ENCODE data around the gene MMS22L.
"Not testable (repeated sequence)": the region's sequence is repeated elsewhere in the genome, so short reads cannot be mapped to it uniquely, and the experiment has no call there.

MMS22L gene

DNA sequence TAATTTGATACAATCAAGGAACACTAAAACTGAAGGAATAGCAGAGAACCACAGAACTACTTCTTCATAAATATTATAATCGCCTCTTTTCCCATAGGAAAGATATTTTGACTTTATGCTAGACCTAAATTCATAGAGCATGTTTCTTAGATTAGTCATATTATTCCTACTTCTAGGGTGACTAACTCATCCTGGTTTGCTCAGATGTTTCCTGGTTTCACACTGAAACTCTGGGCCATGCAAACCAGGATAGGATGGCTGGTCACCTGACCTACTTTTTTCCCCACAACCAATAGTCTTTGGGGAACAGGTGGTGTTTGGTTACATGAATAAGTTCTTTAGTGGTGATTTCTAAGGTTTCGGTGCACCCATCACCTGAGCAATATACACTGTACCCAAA is 42.8 kb downstream of the MMS22L start:
- no peak for FAIRE-seq

DNA sequence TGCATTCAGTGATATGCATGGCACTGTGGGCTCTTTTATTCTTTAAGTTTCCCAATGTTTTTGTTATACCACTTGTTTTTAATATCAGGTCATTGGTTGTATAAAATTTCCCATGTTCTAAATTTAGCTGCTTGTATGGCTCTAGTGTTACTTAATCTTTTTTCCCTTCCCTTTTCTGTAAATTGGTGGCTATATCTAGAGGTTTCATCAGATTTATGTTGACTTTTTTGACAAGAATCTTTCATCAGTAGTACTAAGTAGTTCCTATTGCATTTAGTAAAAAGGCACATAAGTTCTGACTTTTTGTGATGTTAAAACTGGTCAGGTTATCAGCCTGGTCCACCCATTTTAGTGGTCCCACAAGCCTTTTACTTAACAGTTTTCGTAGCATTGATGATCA is 51.1 kb downstream of the MMS22L start:
- no peak for FAIRE-seq

DNA sequence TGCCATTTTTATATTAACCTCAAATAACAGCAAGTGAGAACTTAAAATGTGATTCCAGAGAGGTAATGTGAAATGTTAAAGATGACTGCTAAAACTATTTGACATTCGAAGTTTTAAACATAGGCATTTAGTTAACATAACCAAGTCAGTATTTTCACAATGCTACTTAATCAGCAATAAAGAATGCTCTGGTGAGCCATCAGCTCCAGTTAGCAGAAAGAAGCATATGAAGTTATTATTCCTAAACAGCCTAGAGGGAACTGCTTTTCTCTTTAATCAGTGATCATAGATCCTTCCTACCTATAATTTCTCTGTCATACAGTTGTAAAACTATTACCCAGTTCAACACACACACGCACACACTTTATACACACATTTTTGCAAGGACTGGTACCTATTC is 60.1 kb downstream of the MMS22L start:
- no peak for FAIRE-seq

DNA sequence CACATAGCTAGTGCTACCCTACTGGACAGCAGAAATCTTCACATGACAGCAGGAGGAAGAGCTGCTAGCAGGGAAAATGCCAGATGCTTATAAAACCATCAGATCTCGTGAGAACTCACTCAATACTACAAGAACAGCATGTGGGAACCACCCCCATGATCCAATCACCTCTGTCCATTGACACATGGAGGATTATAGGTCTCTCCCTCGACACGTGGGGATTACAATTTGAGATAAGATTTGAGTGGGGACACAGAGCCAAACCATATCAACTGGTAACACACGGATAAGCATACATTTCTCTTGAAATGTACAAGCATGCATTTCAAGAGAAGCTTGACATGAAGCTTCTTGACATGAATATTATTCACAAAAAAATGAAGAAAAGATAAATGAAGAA is 64.1 kb downstream of the MMS22L start:
- no peak for FAIRE-seq

DNA sequence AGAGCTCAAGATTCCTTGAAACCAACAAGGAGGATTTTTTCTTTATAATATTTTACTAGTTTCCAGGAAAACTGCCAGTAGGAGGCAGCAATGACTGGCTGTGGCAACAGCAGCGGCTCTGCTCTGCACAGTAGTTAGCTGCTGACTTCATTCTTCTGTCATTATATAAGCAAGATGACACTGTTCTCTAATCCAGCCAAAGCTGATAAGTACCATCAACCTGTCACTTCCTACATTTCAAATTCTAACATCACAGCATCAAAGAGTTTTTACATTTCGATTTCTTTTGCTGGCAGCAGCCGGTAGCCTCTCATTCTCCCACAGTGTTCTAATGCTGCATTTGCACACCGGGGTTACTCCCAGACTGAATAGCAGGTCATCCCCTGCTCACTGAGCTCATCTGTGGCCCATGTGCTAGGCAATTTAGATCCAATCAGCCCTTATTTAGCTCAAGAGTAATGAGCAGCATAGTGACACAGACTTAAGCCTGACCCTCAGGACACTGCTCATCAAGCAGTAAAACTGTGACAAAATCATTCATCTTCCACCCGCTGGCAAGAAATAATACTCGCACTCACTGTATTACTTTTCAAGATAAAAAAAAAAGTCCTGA is 67.8 kb downstream of the MMS22L start:
- no peak for FAIRE-seq

DNA sequence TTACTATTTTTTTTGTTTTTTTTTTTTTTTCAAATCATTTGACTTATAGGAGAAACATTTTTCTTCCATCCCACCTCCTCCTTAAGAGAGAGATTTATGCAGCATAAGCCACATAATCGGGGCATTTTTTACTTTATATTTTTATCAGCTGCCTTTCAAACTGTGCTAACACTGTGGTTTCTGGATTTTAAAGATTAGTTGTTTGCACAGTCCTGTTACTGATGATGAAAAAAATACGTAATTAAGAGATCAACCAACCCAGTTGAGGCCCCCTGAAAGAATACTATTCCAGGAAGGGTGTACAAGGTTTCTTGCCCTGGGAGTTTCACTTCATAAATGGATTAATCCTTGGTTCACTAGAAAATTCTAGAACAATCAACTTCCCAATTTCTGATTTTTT is 68.3 kb downstream of the MMS22L start:
- no peak for FAIRE-seq

GRCh38 chr6:97207383-97207782 is 75.6 kb downstream of the MMS22L start:
- FAIRE-seq, result no peak

GRCh38 chr6:97205966-97206365 is 77.0 kb downstream of the MMS22L start:
- FAIRE-seq, result no peak

GRCh38 chr6:97203343-97203742 is 79.7 kb downstream of the MMS22L start:
- FAIRE-seq, result no peak

- no peak for FAIRE-seq
Observed at GRCh38 chr6:97198046-97198565, 84.9 kb downstream of the MMS22L start.

GRCh38 chr6:97195117-97195516 is 87.9 kb downstream of the MMS22L start:
- no peak for FAIRE-seq

DNA sequence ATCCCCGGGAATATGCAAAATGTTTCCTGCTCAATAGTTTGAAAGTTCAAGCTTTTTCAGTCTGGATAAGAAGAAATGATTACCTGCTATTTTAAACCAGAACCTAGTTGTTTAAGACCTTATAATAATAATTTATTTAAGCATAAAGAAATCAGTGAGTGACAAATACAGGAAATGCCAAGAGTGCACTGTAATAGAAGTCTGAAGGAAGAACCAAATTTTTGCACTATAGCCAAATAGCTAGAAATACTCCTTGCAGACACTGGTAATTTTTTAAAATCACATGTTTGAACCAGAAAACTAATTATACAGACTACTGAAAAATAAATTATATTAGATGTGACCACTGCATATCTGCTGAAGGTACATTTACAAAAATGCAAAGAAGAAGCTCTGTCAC is 93.2 kb downstream of the MMS22L start:
- no peak for FAIRE-seq

DNA sequence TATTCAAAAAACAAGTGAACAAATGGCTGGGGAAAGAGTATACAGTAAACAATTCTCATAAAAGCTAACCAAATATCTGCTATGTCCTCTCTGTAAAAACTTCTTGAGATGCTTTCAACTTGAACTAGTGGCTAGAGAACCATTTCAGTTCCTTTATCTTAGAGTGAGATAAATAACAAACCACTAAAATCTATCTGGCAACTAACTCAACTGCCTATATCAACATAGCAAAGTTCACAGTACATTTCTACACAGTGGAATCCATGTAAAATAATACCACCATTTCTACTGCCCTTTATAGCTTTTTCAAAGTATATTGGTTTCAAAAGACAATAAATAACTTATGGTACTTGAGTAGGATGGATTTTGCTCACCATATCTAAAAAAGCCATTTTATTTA is 95.1 kb downstream of the MMS22L start:
- FAIRE-seq, result no peak

GRCh38 chr6:97186416-97186999 is 96.5 kb downstream of the MMS22L start:
- FAIRE-seq, result no peak

DNA sequence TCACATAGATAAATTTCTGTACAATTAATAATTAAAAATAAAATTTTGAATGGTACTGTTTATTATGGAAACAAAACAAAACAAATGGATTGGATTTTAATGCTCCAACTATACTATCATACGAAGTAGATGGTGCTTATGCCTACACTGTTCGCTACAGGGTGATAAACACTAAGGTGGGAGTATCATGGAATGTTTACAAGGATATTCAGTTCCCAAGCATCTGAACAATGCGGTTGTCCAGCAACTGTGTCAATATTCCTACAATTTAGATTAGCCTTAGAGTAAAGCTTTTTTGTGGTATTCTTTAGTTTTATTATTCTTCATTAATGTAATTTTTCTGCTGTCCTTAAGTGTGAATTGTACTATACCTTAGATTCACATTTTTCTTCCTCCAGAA is 105.1 kb downstream of the MMS22L start:
- FAIRE-seq, result no peak

- FAIRE-seq, result no peak
Observed at GRCh38 chr6:97176468-97176867, 106.5 kb downstream of the MMS22L start.

GRCh38 chr6:97175806-97176205 is 107.2 kb downstream of the MMS22L start:
- no peak for FAIRE-seq

DNA sequence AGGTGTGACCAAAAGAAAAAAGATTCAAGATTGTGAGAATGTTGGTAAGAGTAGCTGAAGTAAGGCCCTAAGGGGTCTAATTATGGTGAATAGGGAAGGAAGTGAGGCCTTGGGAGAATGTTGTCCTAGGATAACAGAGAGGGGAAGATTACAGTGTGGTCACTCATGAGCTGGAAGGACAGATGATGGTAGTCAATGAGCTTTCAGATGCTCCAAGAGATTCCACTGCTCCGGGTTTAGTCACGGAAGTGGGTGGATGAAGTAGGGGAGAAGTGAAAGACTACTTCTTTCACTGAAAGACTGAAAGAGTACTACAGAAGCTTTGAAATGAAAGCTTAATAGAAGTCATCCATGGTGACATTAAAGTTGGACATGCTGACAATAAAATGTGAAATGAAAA is 108.5 kb downstream of the MMS22L start:
- FAIRE-seq, result no peak

DNA sequence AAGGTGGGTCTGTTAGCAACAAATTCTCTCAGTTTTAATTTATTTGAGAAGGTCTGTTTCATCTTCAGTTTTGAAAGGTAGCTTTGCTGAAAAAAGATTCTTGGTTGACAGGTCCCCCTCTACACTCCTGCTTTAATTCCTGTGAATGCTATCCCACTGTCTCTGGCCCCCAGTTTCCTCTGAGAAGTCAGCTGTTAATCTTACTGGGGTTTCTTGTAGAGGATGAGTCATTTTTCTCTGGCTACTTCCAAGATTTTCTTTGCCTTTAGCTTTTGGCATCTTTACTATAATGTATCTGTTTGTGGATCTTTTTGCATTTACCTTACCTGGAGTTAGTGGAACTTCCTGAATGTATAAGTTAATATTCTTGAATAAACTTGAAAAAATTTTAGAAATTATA is 122.7 kb downstream of the MMS22L start:
- FAIRE-seq, result no peak

- not testable (repeated sequence) for FAIRE-seq
Observed at GRCh38 chr6:97155447-97155846, 127.6 kb downstream of the MMS22L start.

DNA sequence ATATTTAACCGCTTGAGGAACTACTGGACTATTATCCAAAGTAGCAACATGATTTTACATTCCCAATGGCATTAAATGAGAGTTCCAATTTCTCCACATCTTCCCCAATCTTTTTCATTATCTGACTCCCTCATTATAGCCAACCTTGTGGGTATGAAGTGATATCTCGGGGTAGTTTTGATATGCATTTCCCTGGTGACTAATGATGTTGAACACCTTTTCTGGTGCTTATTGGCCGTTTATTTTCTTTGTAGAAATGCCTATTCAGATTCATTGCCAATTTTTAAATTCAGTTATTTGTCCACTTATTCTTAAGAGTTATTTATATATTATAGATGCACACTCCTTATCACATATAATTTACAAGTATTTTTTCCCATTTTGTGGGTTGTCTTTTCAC is 129.0 kb downstream of the MMS22L start:
- FAIRE-seq, result no peak

DNA sequence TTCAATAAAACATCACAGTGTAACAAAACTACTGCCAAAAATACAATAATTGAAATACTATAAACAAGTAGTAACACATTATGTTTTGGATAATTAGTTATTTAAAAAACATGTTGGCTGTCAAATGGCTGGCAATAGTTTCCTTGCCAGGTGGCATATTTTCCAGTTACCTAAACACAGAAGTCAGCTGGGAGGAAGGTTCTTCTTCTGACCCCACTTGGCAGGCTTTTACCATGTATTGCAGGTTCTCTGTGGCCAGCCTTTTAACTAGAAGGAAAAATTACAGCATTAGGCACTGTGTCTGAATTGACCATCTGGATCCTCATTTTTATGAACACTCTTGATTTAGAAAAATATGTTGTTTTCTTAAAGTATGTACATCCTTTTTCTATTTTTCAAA is 131.4 kb downstream of the MMS22L start:
- FAIRE-seq, result no peak

DNA sequence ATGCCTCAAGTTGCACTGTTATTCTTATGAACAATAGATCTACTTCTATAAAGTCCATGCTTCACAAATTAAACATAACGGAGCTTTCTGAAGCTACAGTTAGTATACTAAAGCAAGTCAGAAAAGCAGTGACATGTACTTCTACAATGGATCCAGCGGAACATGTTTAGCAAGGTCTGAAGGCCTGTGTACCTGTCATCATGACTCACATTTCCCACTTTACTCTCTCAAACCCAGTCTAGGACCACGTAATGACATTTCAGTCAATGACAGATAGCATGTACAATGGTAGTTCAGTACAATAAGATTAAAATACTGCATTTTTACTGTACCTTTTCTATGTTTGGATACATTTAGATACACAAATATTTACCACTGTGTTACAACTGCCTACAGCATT is 132.1 kb downstream of the MMS22L start:
- no peak for FAIRE-seq

DNA sequence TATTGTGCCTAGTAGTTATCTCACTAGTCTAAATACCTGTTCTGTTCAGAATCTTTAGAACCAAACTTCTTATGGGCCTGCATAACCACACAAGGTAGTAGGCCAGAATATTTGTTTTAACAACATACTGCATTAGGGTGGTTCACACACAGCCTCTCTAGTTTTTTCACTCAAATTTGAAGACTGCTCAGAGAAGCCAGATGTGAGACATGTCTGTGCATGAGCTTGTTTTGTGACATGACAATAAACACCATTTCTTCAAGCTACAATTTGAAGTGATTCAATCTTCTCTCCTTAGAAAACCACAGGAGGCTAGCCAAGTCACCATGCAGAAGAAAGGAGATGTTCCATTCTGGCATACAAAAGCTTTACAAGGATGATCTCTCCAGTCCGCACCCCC is 135.6 kb downstream of the MMS22L start:
- no peak for FAIRE-seq

DNA sequence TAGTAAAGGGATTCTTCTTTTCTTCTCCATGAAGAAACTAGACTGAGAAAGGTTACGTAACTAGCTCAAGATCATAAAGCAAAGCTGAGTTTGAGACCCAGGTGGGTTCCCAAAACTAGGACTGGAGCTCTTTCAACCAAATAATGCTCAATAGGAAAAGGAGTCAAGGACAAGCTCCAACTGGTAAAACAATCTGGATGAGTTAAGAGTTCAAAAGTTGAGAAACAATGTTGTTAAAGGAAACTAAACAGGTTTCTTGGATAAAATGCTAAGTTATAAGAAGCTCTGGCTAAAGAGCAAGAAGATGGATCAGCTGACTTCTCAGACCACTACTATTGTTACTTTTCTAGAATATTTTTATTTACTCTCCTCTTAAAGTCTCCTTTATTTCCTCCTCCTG is 137.3 kb downstream of the MMS22L start:
- no peak for FAIRE-seq

All from endometrium (tissue), 2 donors.